Measurements from ENCODE around the gene PSMB2.

The PSMB2 gene

GRCh38 chr1:35619237-35620121, 21.8 kb downstream of the PSMB2 start:
- Mint-ChIP-seq H3K9me3 (no peaks in the 10 kb centered on the region), H3K36me3 (peaks cover 10% of the 10 kb centered on the region), H3K27me3 (no peaks in the 10 kb centered on the region), H3K4me3 (no peak overlapping the region), H3K4me1 (peaks cover 31% of the 10 kb centered on the region), H3K27ac (no peak overlapping the region)

GRCh38 chr1:35615440-35615839, 25.9 kb downstream of the PSMB2 start:
- H3K27me3 Mint-ChIP-seq: no peaks in the 10 kb centered on the region

GRCh38 chr1:35611655-35612054, 29.7 kb downstream of the PSMB2 start:
- H3K27ac Mint-ChIP-seq: no peak overlapping the region
- H3K36me3 Mint-ChIP-seq: peaks cover 14% of the 10 kb centered on the region
- H3K27me3 Mint-ChIP-seq: no peaks in the 10 kb centered on the region
- H3K4me3 Mint-ChIP-seq: no peak overlapping the region
- no peaks in the 10 kb centered on the region for H3K9me3 Mint-ChIP-seq
- peaks cover 25% of the 10 kb centered on the region for H3K4me1 Mint-ChIP-seq

More at GRCh38 chr1:35615440-35615839, 25.9 kb downstream of the PSMB2 start:
- no peak overlapping the region for H3K27ac Mint-ChIP-seq
- peaks cover 35% of the 10 kb centered on the region for H3K4me1 Mint-ChIP-seq
- H3K4me3 Mint-ChIP-seq: no peak overlapping the region
- peaks cover 10% of the 10 kb centered on the region for H3K36me3 Mint-ChIP-seq
- H3K9me3 Mint-ChIP-seq: no peaks in the 10 kb centered on the region

GRCh38 chr1:35605867-35606182, 35.5 kb downstream of the PSMB2 start:
- H3K27ac Mint-ChIP-seq: no peak overlapping the region
- H3K9me3 Mint-ChIP-seq: no peaks in the 10 kb centered on the region
- H3K4me1 Mint-ChIP-seq: peaks cover 15% of the 10 kb centered on the region
- H3K4me3 Mint-ChIP-seq: no peak overlapping the region
- H3K36me3 Mint-ChIP-seq: peaks cover 25% of the 10 kb centered on the region
- H3K27me3 Mint-ChIP-seq: no peaks in the 10 kb centered on the region

- peaks cover 15% of the 10 kb centered on the region for H3K4me1 Mint-ChIP-seq
- H3K4me3 Mint-ChIP-seq: no peak overlapping the region
- H3K36me3 Mint-ChIP-seq: peaks cover 25% of the 10 kb centered on the region
- no peak overlapping the region for H3K27ac Mint-ChIP-seq
- H3K9me3 Mint-ChIP-seq: no peaks in the 10 kb centered on the region
- H3K27me3 Mint-ChIP-seq: no peaks in the 10 kb centered on the region
These were observed 36.1 kb downstream of the PSMB2 start for GRCh38 chr1:35605071-35605866.

- Mint-ChIP-seq H3K9me3 (no peaks in the 10 kb centered on the region), H3K36me3 (peaks cover 27% of the 10 kb centered on the region), H3K27ac (no peak overlapping the region), H3K4me3 (no peak overlapping the region), H3K27me3 (no peaks in the 10 kb centered on the region), H3K4me1 (peaks cover 15% of the 10 kb centered on the region)
These were observed 37.4 kb downstream of the PSMB2 start for GRCh38 chr1:35603941-35604340.

- peaks cover 25% of the 10 kb centered on the region for H3K36me3 Mint-ChIP-seq
- H3K4me1 Mint-ChIP-seq: peaks cover 15% of the 10 kb centered on the region
- H3K27ac Mint-ChIP-seq: no peak overlapping the region
- H3K27me3 Mint-ChIP-seq: no peaks in the 10 kb centered on the region
- H3K9me3 Mint-ChIP-seq: no peaks in the 10 kb centered on the region
- no peak overlapping the region for H3K4me3 Mint-ChIP-seq
These were observed 37.9 kb downstream of the PSMB2 start for GRCh38 chr1:35603468-35603867.

- Mint-ChIP-seq H3K4me1 (no peaks in the 10 kb centered on the region), H3K27me3 (no peaks in the 10 kb centered on the region), H3K9me3 (no peaks in the 10 kb centered on the region), H3K4me3 (no peak overlapping the region), H3K27ac (no peak overlapping the region), H3K36me3 (peaks cover 15% of the 10 kb centered on the region)
These were observed 40.7 kb downstream of the PSMB2 start for GRCh38 chr1:35600593-35600992.

- H3K4me1 Mint-ChIP-seq: no peaks in the 10 kb centered on the region
- H3K27me3 Mint-ChIP-seq: no peaks in the 10 kb centered on the region
- no peak overlapping the region for H3K4me3 Mint-ChIP-seq
- peaks cover 15% of the 10 kb centered on the region for H3K36me3 Mint-ChIP-seq
- H3K27ac Mint-ChIP-seq: peak overlapping the region; percentile 23
- no peaks in the 10 kb centered on the region for H3K9me3 Mint-ChIP-seq
These were observed 41.9 kb downstream of the PSMB2 start for GRCh38 chr1:35599411-35599810.

GRCh38 chr1:35598895-35599294, 42.4 kb downstream of the PSMB2 start:
- Mint-ChIP-seq H3K36me3 (peaks cover 11% of the 10 kb centered on the region), H3K4me1 (no peaks in the 10 kb centered on the region), H3K27me3 (no peaks in the 10 kb centered on the region), H3K9me3 (no peaks in the 10 kb centered on the region), H3K27ac (no peak overlapping the region), H3K4me3 (no peak overlapping the region)

- Mint-ChIP-seq H3K27ac (no peak overlapping the region), H3K27me3 (no peaks in the 10 kb centered on the region), H3K36me3 (peaks cover 6% of the 10 kb centered on the region), H3K9me3 (no peaks in the 10 kb centered on the region), H3K4me1 (no peaks in the 10 kb centered on the region), H3K4me3 (no peak overlapping the region)
These were observed 43.5 kb downstream of the PSMB2 start for GRCh38 chr1:35597870-35598269.

GRCh38 chr1:35595684-35596083, 45.6 kb downstream of the PSMB2 start:
- Mint-ChIP-seq H3K4me1 (no peaks in the 10 kb centered on the region), H3K4me3 (no peak overlapping the region), H3K9me3 (no peaks in the 10 kb centered on the region), H3K27me3 (no peaks in the 10 kb centered on the region), H3K36me3 (peaks cover 4% of the 10 kb centered on the region), H3K27ac (no peak overlapping the region)

GRCh38 chr1:35594005-35594760, 47.1 kb downstream of the PSMB2 start:
- H3K9me3 Mint-ChIP-seq: no peaks in the 10 kb centered on the region
- no peaks in the 10 kb centered on the region for H3K27me3 Mint-ChIP-seq
- no peak overlapping the region for H3K4me3 Mint-ChIP-seq
- H3K4me1 Mint-ChIP-seq: no peaks in the 10 kb centered on the region
- H3K27ac Mint-ChIP-seq: no peak overlapping the region
- no peaks in the 10 kb centered on the region for H3K36me3 Mint-ChIP-seq

GRCh38 chr1:35592991-35593769, 48.1 kb downstream of the PSMB2 start:
- H3K36me3 Mint-ChIP-seq: no peaks in the 10 kb centered on the region
- no peaks in the 10 kb centered on the region for H3K4me1 Mint-ChIP-seq
- no peak overlapping the region for H3K27ac Mint-ChIP-seq
- no peaks in the 10 kb centered on the region for H3K27me3 Mint-ChIP-seq
- H3K4me3 Mint-ChIP-seq: no peak overlapping the region
- no peaks in the 10 kb centered on the region for H3K9me3 Mint-ChIP-seq

GRCh38 chr1:35591211-35591610, 50.1 kb downstream of the PSMB2 start:
- H3K36me3 Mint-ChIP-seq: no peaks in the 10 kb centered on the region
- H3K4me1 Mint-ChIP-seq: no peaks in the 10 kb centered on the region
- no peaks in the 10 kb centered on the region for H3K27me3 Mint-ChIP-seq
- H3K27ac Mint-ChIP-seq: no peak overlapping the region
- H3K9me3 Mint-ChIP-seq: no peaks in the 10 kb centered on the region
- H3K4me3 Mint-ChIP-seq: no peak overlapping the region
